ENCODE results near the gene CETN2.

Gene CETN2

DNA sequence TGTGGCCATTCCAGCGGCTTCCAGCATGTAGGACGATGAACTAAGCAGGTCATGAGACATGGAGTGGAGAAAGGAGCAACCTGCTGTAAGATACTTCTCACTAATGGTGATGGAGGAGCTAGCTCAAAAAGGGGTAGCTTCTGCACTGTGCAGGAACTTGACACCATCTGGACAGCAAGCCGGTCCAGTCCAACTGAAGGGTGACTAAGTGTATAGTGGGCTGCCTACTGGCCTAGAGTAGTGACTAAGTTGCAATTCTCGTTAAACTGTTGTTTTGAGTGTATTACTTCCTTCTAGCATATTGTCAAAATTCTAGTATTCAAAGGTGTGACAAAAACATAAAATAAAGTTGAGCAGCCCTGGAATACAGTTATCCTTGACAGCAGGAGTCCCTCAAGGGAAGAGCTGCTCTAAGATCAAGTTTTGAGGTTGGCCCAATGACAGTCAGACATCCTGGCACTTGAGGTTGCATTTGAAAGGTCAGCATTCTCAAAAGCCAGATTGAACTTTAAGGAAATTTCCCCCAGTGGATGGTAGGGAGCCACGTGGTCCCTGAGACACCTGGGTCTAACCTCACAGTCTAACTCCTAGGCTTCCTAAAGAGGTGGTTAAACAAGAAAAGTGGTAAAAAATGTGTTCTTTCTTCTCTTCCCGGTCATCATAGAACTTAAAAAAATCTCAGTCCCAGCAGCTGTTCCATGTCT is 8.0 kb downstream of the CETN2 start:
- no peak for TF ChIP-seq CTCF (IDR thresholded peaks at IDR 0.05; ENCODE audit: extremely low read depth, insufficient read depth, missing control alignments)
- in situ Hi-C loops (cut with MboI; ENCODE audit: low pct_unique_long_range_greater_than_20kb, low sequenced_read_pairs, unreplicated experiment), result loop anchor here (25.0 kb wide), 2 partner anchors 160 to 1060 kb away; no protein-coding TSS in a partner anchor
- no peak for DNase-seq (ENCODE audit: low spot score)

DNA sequence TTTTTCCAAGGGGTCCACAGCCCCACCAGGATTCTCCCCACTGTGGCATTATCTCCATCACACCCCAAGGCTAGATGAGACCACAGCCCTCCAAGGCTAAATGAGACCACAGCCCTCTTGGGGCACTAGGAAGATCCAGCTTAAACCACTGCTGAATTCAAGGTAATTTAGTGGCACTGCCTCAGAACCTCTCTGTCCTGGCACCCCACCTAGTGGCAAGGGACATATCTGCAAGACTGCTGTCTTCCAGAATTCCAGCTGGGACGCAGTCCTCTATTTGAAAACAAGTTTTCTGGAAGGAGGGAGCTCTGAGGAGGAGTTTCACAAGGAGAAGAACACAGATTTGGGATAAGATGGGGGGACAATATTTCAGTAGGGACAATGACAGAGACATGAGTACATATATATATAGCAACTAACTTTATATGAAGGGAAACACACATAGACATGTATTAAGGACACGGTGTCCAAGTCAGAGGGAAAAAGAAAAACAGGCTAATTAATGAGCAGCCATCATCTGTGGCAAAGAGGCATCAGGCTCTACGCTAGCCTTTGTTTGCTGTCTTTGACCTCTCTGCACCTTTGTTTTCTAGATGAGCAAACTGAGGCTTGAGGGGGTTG is 9.3 kb downstream of the CETN2 start:
- TF ChIP-seq CTCF (IDR thresholded peaks at IDR 0.05; ENCODE audit: extremely low read depth, insufficient read depth, missing control alignments), result peak; percentile 58
- no peak for DNase-seq (ENCODE audit: low spot score)
- in situ Hi-C loops (cut with MboI; ENCODE audit: low pct_unique_long_range_greater_than_20kb, low sequenced_read_pairs, unreplicated experiment), result loop anchor here (25.0 kb wide), 2 partner anchors 159 to 1059 kb away; no protein-coding TSS in a partner anchor

DNA sequence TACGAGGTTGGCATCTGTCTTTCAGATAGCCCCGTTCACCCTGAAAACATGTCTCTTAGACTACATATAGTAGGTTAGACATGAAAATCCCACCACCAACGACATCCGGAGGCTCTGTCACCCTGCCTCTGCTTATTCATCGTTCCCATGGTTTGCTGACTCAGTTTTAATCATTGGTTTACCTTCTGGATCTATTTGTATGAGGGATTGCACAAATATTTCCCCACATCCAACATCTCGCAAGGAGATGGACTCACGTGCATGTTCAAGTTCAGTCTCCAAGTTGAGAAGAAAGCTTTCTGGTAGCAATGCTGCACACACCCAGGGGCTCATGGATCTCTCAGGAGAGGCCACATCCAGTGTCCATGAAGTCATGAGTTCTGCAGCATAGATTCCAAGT is 10.8 kb downstream of the CETN2 start:
- no peak for DNase-seq (ENCODE audit: low spot score)
- TF ChIP-seq CTCF (IDR thresholded peaks at IDR 0.05; ENCODE audit: extremely low read depth, insufficient read depth, missing control alignments), result no peak
- in situ Hi-C loops (cut with MboI; ENCODE audit: low pct_unique_long_range_greater_than_20kb, low sequenced_read_pairs, unreplicated experiment), result loop anchor here (25.0 kb wide), 2 partner anchors 157 to 1057 kb away; no protein-coding TSS in a partner anchor

DNA sequence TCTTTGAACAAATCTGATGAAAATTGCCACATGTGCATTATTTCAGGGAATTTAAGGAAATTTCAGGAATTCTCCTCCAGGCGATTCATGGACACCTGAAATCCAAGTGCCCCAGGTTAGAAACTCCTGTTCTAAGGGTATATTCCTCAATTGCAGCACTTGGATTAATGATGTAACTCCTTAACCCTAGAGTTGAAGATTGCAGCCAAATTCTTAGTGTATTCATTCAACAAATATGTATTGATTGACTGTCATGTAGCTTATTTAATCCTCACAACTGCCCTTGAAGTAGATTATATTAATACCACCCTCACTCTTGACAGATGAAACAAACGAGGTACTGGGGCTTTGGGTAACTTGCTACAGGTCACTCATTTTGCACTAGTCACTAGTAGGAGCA is 11.3 kb downstream of the CETN2 start:
- DNase-seq (ENCODE audit: low spot score), result no peak
- TF ChIP-seq CTCF (IDR thresholded peaks at IDR 0.05; ENCODE audit: extremely low read depth, insufficient read depth, missing control alignments), result no peak
- in situ Hi-C loops (cut with MboI; ENCODE audit: low pct_unique_long_range_greater_than_20kb, low sequenced_read_pairs, unreplicated experiment), result loop anchor here (25.0 kb wide), 2 partner anchors 157 to 1057 kb away; no protein-coding TSS in a partner anchor

DNA sequence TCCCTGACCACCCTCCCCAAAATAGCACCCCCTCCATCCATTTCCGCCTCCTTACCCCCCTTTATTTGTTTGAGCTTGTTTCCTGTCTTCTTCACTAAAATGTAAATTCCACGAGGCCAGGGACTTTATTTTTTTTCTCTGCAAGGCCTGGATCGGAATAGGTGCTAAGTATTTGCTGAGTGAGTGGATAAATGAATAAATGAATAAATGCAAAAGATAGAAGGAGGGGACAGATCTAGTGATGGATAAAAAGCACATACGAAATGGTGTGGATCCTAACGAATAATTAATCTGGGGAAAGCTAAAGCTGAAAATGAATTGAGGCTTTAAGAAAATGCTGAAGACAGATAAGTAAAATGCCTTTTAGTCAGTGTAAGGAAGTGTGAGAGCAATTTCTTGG is 12.2 kb downstream of the CETN2 start:
- DNase-seq (ENCODE audit: low spot score), result no peak
- no peak for TF ChIP-seq CTCF (IDR thresholded peaks at IDR 0.05; ENCODE audit: extremely low read depth, insufficient read depth, missing control alignments)
- in situ Hi-C loops (cut with MboI; ENCODE audit: low pct_unique_long_range_greater_than_20kb, low sequenced_read_pairs, unreplicated experiment), result loop anchor here (25.0 kb wide), 2 partner anchors 156 to 1056 kb away; no protein-coding TSS in a partner anchor

DNA sequence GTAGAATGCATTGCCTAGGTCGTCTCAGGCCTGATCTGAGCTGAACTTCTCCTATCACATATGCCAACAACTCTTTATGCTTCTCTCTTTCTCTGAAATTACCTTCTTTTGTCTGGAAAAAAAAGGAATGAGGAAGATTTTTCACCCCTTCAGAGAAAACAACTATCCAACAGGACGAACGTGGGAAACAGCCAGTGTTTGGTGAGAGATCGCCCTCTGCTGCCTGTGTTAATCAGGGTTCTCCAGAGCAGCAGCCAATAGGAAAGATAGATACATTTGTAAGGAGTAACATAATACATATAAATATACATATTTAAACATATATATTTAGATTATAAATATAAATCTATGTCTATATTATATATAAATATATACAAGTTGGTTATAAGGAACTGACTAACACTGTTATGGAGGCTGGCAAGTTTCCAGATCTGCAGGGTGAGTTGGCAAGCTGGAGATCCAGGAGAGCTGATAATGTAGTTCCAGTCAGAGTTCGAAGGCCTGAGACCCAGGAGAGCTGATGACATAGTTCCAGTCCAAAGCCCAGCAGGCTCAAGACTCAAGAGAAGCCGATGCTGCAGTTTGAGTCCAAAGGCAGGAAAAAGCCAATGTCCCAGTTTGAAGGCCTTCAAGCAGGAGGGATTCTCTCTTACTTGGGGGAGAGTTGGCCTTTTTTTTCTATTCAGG is 13.3 kb downstream of the CETN2 start:
- TF ChIP-seq CTCF (IDR thresholded peaks at IDR 0.05; ENCODE audit: extremely low read depth, insufficient read depth, missing control alignments), result peak; percentile 54
- in situ Hi-C loops (cut with MboI; ENCODE audit: low pct_unique_long_range_greater_than_20kb, low sequenced_read_pairs, unreplicated experiment), result loop anchor here (25.0 kb wide), 2 partner anchors 155 to 1055 kb away; no protein-coding TSS in a partner anchor
- no peak for DNase-seq (ENCODE audit: low spot score)
